Ascending aorta (tissue), 2 donors: ENCODE data around the gene LARP4B. TPM values are rescaled to one million over a fixed set of nuclear protein-coding genes. Genes with fewer than 3 reads are reported as not detected.

ENCODE experiments used
- DNase-seq, 2 donors: peaks; one replicate each; pipeline ENCODE4 v3.0.0-alpha.2; 2019; ENCODE audit warnings: low spot score in 2 of 2
- H3K27ac ChIP-seq, 2 donors: fragments of 200-600 bp; sonication (generic); one replicate each; pipeline ENCODE4 v1.5.1; 2016 to 2017; ENCODE audit warnings: mild to moderate bottlenecking in 1 of 2
- H3K27me3 ChIP-seq: fragments of 200-600 bp; sonication (generic); one replicate; pipeline ENCODE4 v1.5.1; 2017
- H3K36me3 ChIP-seq, 2 donors: fragments of 200-600 bp; sonication (generic); one replicate each; pipeline ENCODE4 v1.5.1; 2016
- H3K4me1 ChIP-seq, 2 donors: fragments of 200-600 bp; sonication (generic); one replicate each; pipeline ENCODE4 v1.5.1; 2016 to 2017; ENCODE audit warnings: mild to moderate bottlenecking in 1 of 2
- H3K4me3 ChIP-seq, 2 donors: fragments of 200-600 bp; sonication (generic); one replicate each; pipeline ENCODE4 v1.5.1; 2016 to 2017; ENCODE audit warnings: mild to moderate bottlenecking in 1 of 2
- H3K9me3 ChIP-seq, 2 donors: fragments of 200-600 bp; sonication (generic); one replicate each; pipeline ENCODE4 v1.5.1; 2016
- CTCF ChIP-seq, 3 experiments: fragments of 200-600 bp in 2 of 3; fragments of 450-650 bp in 1 of 3; sonication (generic) in 2 of 3; IDR thresholded peaks; one replicate each; pipeline ENCODE4 v1.5.1; 2016 to 2019; ENCODE audit warnings: antibody characterized with exemption in 3 of 3, mild to moderate bottlenecking in 1 of 3, moderate library complexity in 1 of 3
- intact Hi-C: fragments of 100-400 bp; cut with DNase I; formaldehyde crosslinking; loops from one replicate; pipeline ENCODE4 v1.15.1; 2023
- total RNA-seq: library from RNA; depleted of rRNA; stranded (reverse); fragments of >200 nt; gene quantifications from one replicate; pipeline ENCODE4 v1.1.0, GENCODE V29; 2016

LARP4B gene
- total RNA-seq, 1 donor from 2014 or later = 31.6 TPM

GRCh38 chr10:905503-905902 is 26.0 kb downstream of the LARP4B start:
- peaks cover 0 to 5% of the 10 kb centered on the region in 2 donors for H3K36me3 ChIP-seq
- H3K4me3 ChIP-seq = no peak overlapping the region
- H3K27ac ChIP-seq = no peak overlapping the region
- no peaks in the 10 kb centered on the region for H3K9me3 ChIP-seq
- intact Hi-C loops = no loop called here
- H3K27me3 ChIP-seq = no peaks in the 10 kb centered on the region
- no peak for TF ChIP-seq CTCF (IDR thresholded peaks at IDR 0.05)
- DNase-seq = no peak
- H3K4me1 ChIP-seq = peaks cover 5% of the 10 kb centered on the region in 2 donors

- Histone ChIP-seq H3K9me3 (no peaks in the 10 kb centered on the region), H3K4me1 (peaks cover 0 to 2% of the 10 kb centered on the region in 2 donors), H3K4me3 (no peak overlapping the region), H3K27ac (no peak overlapping the region), H3K36me3 (peaks cover 0 to 5% of the 10 kb centered on the region in 2 donors), H3K27me3 (no peaks in the 10 kb centered on the region)
- intact Hi-C loops = no loop called here
- no peak for TF ChIP-seq CTCF (IDR thresholded peaks at IDR 0.05)
- no peak for DNase-seq
These were observed 27.1 kb downstream of the LARP4B start for GRCh38 chr10:904403-904802.

DNA sequence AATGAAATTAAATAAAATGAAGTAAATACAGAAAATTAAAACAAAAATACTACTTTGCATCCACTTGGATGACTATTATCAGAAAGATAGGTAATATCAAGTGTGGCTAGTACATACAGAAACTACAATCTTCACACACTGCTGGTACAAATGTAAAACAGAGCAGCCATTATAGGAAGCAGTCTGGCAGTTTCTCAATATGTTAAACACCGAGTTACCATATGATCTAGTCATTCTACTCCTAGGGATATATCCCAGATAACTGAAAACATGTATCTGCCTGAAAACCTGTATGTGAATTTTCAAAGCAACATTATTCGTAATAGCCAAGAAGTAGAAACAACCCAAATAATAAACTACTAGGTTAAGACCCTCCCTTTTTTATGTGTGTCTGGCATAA is 33.4 kb downstream of the LARP4B start:
- Histone ChIP-seq H3K36me3 (no peaks in the 10 kb centered on the region), H3K9me3 (no peaks in the 10 kb centered on the region), H3K4me1 (no peaks in the 10 kb centered on the region), H3K4me3 (no peak overlapping the region), H3K27ac (no peak overlapping the region), H3K27me3 (no peaks in the 10 kb centered on the region)
- DNase-seq = no peak
- no peak for TF ChIP-seq CTCF (IDR thresholded peaks at IDR 0.05)
- intact Hi-C loops = no loop called here

DNA sequence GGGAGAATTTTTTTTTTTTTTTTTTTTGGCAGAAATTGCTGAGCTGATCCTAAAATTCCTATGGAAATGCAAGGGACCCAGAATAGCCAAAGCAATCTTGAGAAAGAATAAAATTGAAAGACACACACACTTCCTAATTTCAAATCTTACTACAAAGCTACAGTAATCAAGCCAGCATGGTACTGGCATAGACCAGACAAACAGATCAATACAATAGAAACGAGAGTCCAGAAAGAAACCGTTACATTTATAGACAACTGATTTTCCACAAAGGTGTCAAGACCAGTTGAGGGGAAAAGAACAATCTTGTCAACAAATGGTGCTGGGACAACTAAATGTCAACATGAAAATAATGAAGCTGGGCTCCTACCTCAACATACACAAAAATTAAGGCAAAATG is 34.5 kb downstream of the LARP4B start:
- H3K4me3 ChIP-seq = no peak overlapping the region
- no peaks in the 10 kb centered on the region for H3K9me3 ChIP-seq
- intact Hi-C loops = no loop called here
- no peak for TF ChIP-seq CTCF (IDR thresholded peaks at IDR 0.05)
- no peaks in the 10 kb centered on the region for H3K4me1 ChIP-seq
- DNase-seq = no peak
- no peaks in the 10 kb centered on the region for H3K36me3 ChIP-seq
- H3K27ac ChIP-seq = no peak overlapping the region
- no peaks in the 10 kb centered on the region for H3K27me3 ChIP-seq

DNA sequence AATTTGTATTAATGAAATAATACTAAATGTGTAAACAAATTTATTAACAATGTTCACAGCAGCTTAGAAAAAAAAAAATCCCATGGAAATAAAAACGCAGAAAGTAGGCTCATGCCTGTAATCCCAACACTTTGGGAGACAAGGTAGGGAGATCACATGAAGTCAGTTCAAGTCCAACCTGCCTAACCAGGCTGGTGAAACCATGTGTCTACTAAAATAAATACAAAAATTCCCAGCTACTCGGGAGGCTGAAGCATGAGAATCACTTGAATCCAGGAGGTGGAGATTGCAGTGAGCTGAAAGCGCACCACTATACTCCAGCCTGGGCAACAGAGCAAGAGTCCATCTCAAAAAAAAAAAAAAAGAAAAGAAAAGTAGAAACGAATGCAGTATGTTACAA is 36.2 kb downstream of the LARP4B start:
- no peaks in the 10 kb centered on the region for H3K9me3 ChIP-seq
- no peaks in the 10 kb centered on the region for H3K36me3 ChIP-seq
- no peaks in the 10 kb centered on the region for H3K27me3 ChIP-seq
- TF ChIP-seq CTCF (IDR thresholded peaks at IDR 0.05) = no peak
- no peak overlapping the region for H3K4me3 ChIP-seq
- intact Hi-C loops = no loop called here
- H3K4me1 ChIP-seq = no peaks in the 10 kb centered on the region
- DNase-seq = no peak
- H3K27ac ChIP-seq = no peak overlapping the region

DNA sequence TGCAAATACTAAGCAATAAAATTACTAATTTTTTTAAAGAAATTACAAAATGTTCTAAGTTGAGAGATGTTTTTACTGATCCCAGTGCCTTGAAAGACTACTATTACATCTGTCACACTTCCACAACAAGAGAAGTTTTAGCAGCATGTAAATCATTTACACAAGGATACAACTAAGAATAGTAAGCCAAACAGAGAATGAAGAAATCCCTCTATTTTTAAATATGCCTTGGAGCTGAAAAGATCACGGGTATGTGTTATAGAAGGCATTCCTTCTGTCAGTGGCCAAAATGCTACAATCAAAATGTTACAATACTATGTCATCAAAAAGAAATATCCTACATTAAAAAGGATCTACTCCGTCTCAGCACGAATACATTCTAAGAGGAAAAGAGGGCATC is 52.6 kb downstream of the LARP4B start:
- no peak overlapping the region for H3K4me3 ChIP-seq
- no peaks in the 10 kb centered on the region for H3K9me3 ChIP-seq
- intact Hi-C loops = no loop called here
- peaks cover 0 to 10% of the 10 kb centered on the region in 2 donors for H3K4me1 ChIP-seq
- no peak for TF ChIP-seq CTCF (IDR thresholded peaks at IDR 0.05)
- DNase-seq = no peak
- peak overlapping the region; percentile 29 to 30 for H3K27ac ChIP-seq
- peaks cover 36 to 42% of the 10 kb centered on the region in 2 donors for H3K36me3 ChIP-seq
- H3K27me3 ChIP-seq = no peaks in the 10 kb centered on the region
